GM19025 (cell line): ENCODE measurements around the gene MAPK11.

Experiments
- ATAC-seq: cut with Tn5 transposase; IDR thresholded peaks from one replicate; pipeline ENCODE4 v1.9.1; 2021; ENCODE audit warnings: mild to moderate bottlenecking, low read depth, moderate library complexity; ENCODE audit not compliant: unreplicated experiment

The MAPK11 gene

DNA sequence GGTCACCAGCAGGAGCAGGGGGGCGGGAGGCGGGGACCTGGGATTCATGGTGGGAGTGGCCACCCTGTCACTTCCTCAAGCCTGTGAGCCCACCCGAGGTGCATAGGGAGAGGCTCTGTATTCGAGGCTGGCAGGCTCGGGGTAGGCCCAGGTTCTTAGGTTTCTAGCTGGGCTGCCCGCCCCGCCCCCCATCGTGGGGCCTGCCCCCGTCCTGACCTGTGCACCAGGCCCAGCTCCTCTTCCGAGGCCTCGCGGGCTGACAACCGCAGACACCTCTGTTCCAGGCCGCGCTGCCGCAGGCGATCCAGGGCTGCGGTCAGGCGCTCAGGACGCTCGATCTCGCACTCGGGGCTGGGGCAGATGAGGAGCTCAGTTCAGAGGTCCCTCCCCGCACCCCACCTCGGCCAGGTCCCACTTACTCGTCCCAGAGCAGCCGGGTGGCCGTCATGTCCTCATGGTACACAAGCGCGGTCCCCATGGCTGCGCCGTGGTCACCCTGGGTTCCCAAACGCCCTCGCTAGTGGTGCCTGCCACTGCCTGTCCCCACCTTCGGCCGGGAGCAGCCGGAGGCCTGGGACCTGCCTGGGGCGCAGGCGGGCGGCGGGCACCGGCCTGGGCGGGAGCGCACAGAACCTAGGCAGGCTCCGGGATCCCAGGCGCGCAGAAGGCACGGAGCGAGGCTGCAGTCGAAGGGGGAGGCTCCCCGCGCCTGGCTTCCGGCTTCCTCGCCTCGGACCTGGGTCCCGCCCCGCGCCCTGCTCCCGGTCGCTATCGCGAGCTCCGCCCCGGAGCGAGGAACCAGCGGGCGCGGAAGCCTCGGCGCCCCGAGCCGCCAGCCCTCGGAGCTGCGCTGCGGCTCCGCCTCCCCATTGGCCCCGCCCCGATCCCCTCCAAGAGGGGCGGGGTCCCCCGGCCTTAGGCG lies 19.4 kb downstream of the MAPK11 start, which contains the start of gene HDAC10:
Gene HDAC10 (minus strand): TSS at position 711 of the 922 bp plus-strand sequence. CDS start 233 bp downstream, at position 478.
- peak; percentile 50 for ATAC-seq

DNA sequence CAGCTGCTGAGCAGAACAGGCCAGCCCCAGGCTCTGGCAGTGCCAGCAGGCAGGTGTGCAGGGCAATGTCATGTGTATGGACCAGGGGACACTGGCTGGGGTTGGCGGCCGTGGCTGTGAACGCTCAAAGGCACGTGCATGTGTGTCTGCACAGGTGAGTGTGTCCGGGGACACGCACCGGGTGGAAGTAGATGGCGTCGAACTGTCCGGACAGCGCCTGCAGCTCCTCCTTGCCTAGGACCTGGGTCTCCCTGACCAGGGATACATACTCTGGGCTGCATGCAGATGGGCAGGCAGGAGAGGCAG lies 20.0 kb downstream of the MAPK11 start:
- no peak for ATAC-seq

DNA sequence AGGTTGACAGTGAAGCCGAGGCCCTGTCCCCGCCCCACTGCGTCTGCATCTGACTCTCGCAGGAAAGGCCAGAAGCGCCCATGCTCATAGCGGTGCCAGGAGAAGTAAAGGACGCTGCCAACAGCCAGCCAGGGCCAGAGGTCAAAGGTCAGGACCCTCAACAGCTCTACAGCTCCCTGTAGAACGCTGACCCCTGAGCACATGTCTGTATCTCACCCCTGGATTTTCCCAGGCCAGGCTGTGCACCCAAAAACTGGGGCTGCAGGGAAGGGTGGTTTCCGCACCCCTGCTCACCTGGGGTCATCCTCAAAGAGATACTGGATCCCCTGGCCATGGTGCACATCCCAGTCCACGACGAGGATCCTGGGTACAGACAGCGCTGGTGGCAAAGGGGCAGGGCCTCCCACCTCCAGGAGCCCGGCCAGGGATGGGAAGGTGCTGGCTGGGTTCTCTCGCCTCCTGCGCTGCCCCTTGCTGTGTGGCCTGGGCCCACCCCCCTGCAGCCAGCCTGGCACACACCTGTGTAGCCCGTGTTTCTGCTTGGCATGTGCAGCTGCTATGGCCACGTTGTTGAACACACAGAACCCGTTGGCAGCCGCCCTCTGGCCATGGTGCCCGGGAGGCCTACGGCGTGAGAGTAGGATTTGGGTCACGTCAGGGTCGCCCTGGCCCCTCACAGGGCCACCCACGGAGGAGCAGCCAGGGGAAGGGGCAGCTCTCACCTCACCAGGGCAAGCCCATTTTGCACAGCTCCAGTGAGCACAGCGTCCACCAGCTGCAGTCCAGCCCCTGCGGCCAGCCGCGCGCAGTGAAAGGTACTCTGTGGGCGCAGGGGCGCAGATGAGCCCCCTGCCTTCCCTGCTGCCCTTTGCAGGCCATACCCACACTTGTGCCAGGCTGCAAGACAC lies 20.6 kb downstream of the MAPK11 start:
- no peak for ATAC-seq

DNA sequence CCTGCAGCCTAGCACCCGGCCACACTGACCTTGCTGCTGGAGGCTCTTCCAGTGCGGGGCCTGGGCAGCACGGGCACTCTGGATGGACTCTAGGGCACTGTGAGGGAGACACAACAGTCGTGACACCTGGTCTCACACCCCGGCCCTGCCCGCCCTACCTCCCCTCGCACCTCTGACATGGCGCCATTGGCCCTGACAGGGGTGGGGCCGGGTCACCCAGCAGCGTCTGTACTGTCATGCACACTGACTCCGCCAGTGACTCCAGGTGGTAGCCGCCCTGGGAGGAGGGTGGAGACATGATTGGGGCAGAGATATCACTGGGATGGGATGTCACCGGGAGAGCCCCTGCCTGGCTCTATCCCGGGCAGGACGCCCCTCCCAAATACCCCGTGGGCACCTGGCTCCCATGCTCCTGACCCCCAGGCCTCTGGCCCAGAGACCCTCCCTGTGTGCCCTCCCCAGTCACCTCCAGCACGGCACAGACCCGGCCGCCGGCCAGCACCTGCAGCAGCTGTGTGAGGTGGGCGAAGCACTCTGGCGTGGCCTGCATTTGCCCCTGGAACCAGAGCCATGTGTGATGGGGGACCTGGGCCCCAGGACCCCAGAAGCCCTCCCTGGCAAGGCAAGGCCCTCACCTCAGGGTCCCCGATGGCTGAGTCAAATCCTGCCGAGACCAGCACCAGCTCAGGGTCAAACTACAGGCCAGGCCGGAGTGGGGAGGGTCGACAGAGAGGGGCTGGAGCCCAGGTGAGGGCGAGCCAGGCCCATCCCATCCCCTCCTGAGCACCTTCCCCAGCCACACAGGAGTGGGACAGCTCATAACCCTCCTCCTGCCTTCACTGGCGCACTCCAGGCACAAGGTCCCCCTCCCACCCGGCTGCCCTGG lies 21.7 kb downstream of the MAPK11 start:
- no peak for ATAC-seq

DNA sequence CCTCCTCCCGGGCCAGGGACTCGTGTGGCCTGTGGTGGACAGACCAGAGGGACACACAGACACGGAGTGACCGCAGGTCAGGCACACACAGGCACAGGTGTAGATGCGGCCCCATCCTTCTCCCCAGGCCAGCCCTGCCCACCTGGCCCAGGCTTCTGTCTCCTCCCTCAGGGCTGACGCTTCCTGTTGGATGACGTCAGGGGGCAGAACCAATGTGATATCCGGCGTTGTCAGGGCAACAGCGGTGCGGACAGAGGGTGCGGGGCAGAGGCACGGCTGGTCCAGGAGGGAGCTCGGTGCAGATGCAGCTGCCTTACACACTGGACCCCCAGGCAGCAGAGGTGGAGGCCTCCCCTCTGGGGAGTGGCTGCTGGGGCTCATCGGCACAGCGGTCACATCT lies 22.4 kb downstream of the MAPK11 start:
- ATAC-seq: no peak

DNA sequence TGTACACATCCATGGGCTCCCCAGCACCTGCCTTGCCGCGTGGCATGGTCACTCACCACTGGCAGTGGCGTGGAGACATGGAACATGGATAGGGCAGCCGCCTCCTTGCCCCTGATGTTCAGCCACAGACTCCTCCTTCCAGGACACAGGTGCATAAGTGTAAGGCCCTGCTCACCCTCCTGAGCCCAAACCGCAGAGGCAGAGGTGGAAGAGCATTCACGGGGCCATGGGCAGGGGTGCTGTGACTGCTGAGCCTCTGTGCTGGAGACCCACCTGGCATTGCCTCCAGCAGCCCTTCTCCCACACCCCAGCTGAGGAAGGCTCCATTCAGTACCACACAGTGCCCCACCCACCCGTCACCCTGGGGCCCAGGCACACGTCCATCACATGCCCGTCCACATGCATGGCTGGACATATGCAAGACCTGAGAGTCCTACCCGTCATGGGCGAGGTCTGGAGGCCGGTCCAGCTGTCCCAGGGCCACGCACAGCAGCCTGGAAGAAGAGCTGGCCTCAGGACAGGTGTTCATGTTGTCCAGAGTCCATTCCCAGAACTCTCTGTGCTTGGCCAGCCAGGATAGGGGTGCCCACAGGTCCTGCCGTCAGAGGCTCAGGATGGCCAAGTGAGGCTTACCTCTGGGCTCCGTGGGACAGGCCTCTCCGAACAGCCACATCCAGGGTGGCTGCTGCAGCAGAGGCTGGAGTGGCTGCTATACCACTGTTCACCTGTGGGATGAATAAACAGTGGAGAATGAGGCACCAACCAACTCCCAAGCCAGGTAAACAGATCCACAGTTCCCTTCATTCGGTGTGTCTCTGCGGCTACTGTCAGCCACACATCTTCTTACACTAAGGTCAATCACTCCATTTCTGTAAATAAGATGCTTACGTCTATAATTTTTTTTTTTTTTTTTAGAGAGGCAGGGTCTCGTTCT lies 23.7 kb downstream of the MAPK11 start:
- no peak for ATAC-seq

DNA sequence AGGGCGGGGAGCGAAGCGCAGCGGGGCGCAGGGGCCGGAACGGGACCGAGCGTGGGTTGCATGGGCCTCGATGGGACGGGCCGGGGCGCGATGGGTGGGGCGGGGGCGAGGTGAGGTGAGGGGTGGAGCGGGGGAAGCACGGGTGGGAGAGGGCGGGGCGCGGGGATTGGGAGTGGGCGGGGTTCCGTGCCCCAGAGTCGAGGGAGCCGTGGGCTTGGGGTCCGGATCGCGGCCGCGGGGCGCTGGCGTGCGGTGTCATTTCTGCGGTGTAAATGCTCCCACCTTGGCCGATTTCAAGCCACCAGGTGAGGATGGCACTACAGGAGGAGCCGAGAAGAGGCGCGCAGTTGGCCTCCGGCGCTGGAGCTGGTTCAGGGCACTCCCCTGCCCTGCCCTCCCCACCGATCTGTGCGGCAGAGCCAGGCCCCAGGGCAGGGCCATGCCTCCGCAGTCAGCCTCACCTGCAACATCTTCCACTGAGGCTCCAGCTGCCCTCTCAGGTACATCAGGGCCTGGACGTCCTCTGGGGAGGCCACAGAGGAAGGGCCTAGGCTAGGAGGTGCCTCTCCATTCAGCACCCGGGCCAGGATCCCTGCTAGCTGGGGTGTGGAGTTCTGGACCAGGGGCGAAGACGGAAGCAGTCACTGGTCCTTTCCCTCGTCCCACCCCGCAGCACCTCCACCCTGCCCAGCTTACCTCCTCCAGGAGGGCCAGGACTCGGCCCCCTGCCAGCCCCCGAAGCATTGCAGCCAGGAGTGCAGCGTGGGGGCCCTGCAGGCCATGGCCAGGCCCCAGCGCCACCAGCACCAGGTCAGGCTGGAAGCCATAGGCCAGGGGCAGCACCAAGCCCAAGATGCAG lies 24.7 kb downstream of the MAPK11 start:
- ATAC-seq: no peak

DNA sequence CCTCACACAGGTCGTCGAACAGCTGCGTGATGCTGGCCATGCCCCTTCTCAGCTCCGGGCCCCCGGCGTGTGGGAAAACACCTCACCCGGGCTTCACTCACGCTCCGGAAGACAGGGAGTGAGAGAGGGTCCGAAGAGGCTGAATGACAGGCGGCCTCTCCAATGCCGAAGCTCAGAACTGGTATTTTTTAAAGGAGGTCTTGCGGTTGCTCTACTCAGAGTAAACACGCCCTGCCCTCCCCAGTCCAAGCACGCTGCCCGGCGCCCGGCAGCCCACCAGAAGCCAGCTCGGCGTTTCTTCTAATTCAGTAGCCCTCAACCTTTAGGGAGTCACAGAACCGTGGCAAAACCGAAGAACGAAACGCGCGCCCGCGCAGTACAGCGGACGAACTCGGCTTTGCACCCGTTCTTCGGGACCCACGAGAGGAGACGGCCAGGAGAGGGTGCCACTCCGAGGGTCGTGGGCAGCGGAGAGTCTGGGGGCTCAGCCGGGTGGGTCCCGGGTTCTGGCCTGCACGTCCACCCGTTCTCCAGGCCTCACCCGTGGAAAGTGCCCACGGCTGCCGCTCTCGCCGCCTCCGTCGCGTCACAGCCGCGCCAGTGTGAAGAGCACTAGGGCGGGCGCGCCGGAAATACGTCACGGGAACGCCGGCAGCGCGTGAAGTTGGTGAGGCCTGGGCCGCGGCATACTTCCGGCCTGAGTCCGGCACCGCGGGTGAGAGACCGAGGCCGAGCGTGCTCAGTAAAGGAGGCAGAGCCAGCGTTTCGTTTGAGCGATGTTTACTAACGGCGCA lies 25.6 kb downstream of the MAPK11 start, which contains the start of gene TUBGCP6:
Gene TUBGCP6 (minus strand): TSS at position 604 of the 794 bp plus-strand sequence. CDS start 564 bp downstream, at position 40.
- peak; percentile 72 for ATAC-seq

DNA sequence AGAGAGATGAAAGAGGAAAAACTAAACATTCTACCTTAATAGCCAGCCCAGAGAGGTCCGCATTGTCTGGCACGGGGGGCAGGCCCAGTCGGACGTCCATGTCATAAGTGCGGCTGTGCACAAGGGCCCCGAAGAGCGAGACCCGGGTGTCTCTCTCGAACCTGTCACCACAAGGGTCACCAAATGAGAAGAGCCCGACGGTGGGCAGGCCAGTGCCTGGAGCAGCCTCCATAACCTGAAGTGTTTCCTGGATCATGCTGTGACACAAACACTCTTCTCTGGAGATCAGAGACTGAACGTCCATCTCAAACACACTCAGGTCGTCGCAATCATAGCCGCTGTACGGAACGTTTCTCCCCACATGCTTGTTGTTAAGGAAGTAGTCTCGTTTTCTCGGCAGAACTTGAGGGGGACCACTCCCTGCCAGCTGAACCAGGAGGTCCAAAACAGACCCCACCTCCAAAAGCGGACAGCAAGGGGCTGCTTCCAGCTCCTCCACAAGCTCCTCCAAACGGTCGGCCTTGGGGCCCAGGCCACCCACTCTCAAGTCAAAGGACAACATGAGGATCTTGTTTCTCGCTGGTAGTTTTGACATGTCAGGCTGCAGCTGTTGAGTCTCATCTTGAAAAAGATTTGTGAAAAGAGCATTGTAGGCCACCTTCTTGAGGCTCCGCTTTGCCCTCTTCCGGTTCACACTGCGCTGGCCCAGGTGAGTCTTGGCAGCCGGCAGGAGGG lies 26.3 kb downstream of the MAPK11 start:
- no peak for ATAC-seq

DNA sequence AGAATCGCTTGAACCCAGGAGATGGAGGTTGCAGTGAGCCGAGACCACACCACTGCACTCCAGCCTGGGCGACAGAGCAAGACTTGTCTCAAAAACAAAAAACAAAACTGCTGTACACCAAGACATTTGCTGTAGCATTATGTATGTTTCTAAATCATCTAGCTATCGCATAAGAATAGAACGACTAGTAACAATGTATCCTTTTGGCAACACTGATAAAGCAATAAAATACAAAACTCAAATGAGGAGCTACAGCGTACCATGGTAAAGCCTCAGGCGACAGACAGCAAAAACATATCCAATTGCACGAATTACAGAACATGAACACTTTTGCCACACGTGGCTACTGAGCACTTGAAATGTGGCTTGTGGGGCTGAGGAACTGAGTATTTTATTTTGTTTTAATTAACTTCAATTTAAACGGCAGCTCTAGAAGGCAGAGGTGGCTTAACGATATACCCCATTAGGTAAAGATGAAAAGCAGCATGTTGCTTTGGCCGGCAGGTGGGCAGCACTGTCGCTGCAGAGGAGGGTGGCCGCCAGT lies 27.7 kb downstream of the MAPK11 start:
- ATAC-seq: no peak

DNA sequence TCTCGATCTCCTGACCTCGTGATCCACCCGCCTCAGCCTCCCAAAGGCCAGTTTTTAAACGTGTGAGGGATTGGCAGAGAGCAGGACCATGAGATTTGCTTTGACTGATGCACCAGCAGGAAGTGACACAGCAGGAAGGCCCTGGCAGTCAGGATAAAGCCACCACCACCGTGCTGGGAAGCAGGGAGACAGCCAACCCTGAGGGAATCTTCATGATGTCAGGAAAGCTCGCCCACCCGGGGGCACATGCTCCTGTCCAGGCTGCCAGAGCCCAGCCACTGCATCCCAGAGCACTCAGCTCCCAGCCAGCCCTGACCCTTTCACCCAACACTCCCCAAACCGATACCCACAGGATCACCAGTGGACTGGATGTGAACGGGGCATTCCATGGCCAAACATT lies 31.4 kb downstream of the MAPK11 start:
- no peak for ATAC-seq

DNA sequence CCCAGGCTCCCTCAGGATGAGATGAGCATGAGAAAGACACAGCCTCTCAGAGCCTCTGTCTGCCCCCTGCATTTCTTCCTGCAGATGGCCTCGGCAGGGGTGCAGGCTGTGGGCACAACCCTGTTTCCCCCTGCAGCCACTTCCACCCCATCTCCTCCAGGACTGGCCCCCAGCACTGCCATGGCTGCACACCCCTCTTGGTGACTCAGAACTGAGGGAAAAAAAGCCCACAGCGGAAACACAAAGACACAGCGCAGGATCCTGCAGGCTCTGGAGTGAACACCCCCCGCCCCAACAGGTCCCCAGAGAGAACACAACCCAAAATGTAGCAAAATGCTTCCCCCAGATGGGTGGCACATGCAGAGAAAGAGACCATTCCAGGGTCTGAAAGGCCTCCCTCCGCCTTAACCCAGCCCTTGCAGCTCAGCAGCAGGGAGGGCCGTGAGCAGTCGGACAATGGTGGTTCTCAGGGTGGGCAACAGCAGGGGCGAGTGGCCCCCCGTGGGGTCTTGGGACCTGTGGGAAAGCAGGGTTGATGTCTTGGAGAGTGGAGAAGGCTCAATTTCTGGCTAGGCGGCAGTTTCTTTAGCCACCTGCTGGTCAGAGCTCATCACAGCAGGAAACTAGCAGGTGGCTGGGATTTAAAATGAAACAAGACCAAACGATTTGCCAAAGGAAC lies 33.3 kb downstream of the MAPK11 start:
- no peak for ATAC-seq

DNA sequence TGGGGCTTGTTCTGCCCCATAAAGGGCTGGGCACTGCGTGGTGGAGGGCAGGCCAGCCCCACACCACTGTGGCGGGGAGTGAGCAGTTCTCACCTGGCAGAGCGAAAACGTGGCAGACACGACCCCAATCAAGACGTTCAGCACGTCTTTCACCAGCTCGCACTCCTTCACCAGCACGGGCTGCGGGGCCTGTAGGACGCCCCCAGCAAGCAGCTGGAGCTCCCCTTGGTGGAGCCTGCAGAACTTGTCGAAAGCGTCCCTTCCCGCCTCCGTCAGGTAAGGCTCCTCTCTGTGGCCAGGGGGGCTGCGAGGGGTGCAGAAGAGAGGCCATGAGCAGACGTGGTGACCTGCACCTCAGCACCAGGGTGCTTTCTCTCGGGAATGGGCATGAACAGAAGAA lies 37.0 kb downstream of the MAPK11 start:
- no peak for ATAC-seq

DNA sequence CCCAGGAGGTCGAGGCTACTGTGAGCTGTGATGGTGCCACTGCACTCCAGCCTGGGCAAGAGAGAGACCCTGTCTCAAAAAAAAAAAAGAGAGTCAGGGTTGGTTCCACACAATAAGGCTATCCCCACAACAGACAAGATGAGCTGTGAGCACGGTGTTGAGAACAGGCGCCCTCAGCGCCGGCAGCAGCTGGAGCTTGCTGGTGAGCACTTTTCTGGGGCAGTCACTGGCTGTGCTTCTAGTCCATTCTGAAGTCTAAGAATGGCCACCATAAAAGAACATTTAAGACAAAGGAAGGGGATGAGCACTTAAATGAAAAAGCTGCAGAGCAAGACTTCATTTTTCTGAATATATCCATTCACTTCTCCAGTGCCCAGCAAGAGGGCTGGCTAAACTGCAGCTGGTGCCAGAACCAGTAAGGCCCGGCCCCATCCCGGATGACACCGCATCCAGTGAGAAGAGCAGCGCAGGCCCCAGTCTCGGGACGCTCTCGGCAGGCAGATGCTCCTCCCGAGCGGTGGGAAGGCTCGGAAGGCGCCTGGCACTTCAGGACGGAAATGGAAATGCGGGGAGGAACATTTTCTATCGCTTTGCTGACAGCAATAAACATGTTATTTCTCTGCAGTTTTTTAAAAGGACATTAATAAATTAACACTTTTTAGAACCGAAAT lies 37.6 kb downstream of the MAPK11 start:
- ATAC-seq: no peak

DNA sequence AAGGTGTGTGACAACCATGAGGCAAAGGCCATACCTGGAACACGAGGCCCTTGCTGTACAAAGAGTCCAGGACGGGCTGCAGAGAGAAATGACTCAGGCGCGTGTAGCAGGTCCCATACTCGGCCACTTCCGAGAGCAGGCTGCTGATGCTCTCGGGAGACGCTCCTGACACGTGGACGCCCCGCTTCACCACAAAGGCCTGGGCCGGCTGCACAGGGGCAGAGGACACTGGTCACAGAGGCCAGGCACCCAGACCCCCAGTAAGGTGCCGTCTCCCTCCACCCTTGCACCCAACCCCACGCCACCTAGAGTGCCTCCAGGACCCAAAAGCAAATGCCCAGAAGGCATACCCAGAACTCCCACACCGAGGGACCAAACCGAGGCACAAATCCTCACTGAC lies 40.8 kb downstream of the MAPK11 start:
- no peak for ATAC-seq

DNA sequence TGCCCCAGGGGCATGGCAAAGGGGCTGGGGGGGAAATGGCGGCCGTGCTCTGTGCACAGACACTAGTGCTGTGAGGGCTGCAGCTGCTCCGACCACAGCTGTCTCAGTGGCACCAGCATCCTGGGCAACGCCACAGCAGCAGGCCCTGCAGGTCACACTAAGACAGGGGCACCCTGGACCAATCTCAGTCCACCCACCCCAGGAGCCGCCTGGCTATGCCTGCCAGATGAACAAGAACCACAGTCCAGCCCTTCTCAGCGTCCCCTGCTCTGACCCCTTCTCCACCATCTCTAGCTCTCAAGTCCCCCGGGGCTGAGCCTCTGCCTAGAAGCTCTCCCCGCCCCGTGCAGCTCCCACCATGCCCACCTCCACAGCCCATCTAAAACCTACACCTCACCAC lies 41.8 kb downstream of the MAPK11 start:
- no peak for ATAC-seq
